RPMI8226 (cell line): ENCODE measurements around the gene HS3ST4.

Experiments
- DNase-seq: peaks from one replicate; pipeline ENCODE4 v3.0.0-alpha.2; 2015

The HS3ST4 gene

GRCh38 chr16:25905810-25906209 lies 214.1 kb downstream of the HS3ST4 start:
- DNase-seq = no peak

- DNase-seq = no peak
Measured at GRCh38 chr16:25910971-25911370, 219.2 kb downstream of the HS3ST4 start.

- DNase-seq = peak; percentile 48
Measured at GRCh38 chr16:25912321-25912720, 220.6 kb downstream of the HS3ST4 start.

GRCh38 chr16:25914357-25914962 lies 222.7 kb downstream of the HS3ST4 start:
- DNase-seq = no peak

- DNase-seq = no peak
Measured at GRCh38 chr16:25916037-25916436, 224.3 kb downstream of the HS3ST4 start.

GRCh38 chr16:25922438-25922837 lies 230.7 kb downstream of the HS3ST4 start:
- DNase-seq = peak; percentile 12

- no peak for DNase-seq
Measured at GRCh38 chr16:25925421-25925820, 233.7 kb downstream of the HS3ST4 start.

- no peak for DNase-seq
Measured at GRCh38 chr16:25931473-25932035, 239.8 kb downstream of the HS3ST4 start.

- DNase-seq = no peak
Measured at GRCh38 chr16:25941800-25942499, 250.2 kb downstream of the HS3ST4 start.

GRCh38 chr16:25950586-25951281 lies 259.0 kb downstream of the HS3ST4 start:
- DNase-seq = no peak

- DNase-seq = no peak
Measured at GRCh38 chr16:25951999-25952398, 260.2 kb downstream of the HS3ST4 start.

GRCh38 chr16:25952983-25953382 lies 261.2 kb downstream of the HS3ST4 start:
- DNase-seq = no peak

- DNase-seq = no peak
Measured at GRCh38 chr16:25957707-25958106, 265.9 kb downstream of the HS3ST4 start.

GRCh38 chr16:25959221-25959620 lies 267.5 kb downstream of the HS3ST4 start:
- DNase-seq = no peak

- DNase-seq = no peak
Measured at GRCh38 chr16:25966172-25967097, 274.7 kb downstream of the HS3ST4 start.

GRCh38 chr16:25977121-25977520 lies 285.4 kb downstream of the HS3ST4 start:
- DNase-seq = no peak

- DNase-seq = no peak
Measured at GRCh38 chr16:25978218-25978617, 286.5 kb downstream of the HS3ST4 start.

GRCh38 chr16:25988084-25988483 lies 296.3 kb downstream of the HS3ST4 start:
- DNase-seq = no peak

- no peak for DNase-seq
Measured at GRCh38 chr16:25988882-25989281, 297.1 kb downstream of the HS3ST4 start.

GRCh38 chr16:25996052-25996451 lies 304.3 kb downstream of the HS3ST4 start:
- peak; percentile 8 for DNase-seq

GRCh38 chr16:26005336-26005735 lies 313.6 kb downstream of the HS3ST4 start:
- no peak for DNase-seq

GRCh38 chr16:26012376-26012775 lies 320.6 kb downstream of the HS3ST4 start:
- DNase-seq = no peak

- no peak for DNase-seq
Measured at GRCh38 chr16:26015776-26016175, 324.0 kb downstream of the HS3ST4 start.
